HG03457 (cell line): Measurements from ENCODE around the gene TBC1D9B.
"Not testable (repeated sequence)": the region's sequence is repeated elsewhere in the genome, so short reads cannot be mapped to it uniquely, and the experiment has no call there.

Experiments used
- ATAC-seq: cut with Tn5 transposase; IDR thresholded peaks from one replicate; pipeline ENCODE4 v1.9.1; 2021; ENCODE audit warnings: moderate number of reproducible peaks; ENCODE audit not compliant: unreplicated experiment

The TBC1D9B gene

DNA sequence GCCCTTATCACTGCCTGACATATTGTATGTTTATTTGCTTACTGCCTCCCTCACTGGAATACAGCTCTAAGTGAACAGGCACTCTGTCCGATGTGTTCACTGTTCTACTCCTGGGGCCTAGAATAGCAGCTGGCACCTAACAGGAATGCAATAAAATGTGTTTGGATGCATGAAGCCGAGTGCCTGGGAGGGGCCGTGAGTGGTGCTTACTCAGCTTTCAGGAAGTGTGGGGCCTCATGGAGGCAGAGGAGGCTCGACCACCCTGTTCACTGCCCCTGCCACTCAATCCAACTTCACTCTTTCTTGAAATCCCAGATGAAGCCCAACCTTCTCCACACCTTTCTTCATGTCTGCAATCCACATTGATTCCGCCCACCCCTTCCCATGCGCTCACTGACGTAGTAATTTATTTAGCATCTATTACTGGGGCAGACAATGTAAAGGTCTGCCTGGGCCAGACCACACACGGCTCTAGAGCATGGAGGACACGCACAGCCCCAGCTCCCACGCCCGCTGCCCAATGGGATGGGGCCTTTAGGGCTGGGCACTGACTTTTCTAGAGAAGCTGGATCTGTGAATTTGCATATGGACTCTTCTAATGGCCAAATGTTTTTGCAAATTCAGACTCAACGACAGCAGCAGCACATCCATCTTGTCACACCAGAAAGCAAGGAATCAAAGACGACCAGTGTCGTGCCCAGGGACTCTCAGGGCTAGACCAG is 21.3 kb downstream of the TBC1D9B start:
- no peak for ATAC-seq

DNA sequence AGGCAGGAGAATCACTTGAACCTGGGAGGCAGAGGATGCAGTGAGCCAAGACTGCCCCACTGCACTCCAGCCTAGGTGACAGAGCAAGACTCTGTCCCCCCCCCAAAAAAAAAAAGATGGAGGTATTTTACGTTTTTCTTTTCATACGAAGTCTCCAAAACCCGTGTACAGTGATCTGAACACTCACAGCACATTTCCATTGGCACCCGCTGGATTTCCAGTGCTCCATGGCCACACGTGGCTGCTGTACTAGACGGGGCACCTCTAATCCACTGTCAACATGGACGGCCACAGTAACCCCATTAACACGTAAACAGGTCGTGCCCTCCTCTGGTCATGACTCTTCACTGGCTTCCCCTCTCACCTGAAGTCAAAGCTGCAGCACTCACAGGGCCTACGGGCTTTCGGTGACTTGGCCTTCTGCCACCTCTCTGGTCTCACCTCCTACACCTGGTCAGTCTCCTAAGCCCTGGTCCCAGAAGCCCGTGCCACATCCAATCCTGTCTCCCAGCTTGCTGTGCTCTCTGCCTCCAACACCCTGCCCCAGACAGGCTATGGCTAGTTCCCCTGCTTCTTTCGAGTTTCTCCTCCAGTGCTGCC is 22.1 kb downstream of the TBC1D9B start:
- ATAC-seq, result no peak

DNA sequence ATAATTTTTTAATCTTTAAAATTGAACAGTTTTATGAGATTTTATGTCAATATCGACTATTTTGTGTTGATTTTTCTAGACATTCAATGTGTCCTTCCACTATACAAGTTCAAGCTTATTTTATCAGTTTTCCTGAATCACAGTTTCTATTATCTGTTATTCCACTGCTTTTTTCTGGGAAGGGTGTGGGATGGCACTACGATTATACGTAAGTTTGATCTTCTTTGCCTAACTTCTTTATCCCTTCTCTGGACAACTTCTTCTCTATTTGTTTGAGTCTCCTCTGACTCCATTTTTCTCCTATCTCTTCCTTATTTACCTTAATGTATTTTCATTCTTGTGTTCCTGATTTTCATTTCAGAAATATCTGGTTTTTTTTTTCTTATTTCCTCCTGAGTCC is 24.5 kb downstream of the TBC1D9B start:
- no peak for ATAC-seq

DNA sequence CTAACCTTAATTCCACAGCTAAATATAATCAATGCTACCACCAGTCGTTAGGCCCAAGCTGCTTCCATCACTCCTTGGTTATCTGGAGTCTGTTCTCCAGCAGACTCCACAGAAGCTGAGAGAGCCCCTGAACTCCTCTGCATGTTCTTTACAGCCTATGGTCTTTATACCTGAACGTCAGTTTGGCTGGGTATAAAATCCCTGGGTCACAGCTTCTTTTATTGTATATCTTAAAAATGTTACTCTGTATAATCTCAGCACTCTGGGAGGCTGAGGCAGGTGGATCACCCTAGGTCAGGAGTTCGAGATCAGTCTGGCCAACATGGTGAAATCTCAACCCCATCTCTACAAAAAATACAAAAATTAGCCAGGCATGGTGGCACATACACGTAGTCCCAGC is 25.4 kb downstream of the TBC1D9B start:
- no peak for ATAC-seq

DNA sequence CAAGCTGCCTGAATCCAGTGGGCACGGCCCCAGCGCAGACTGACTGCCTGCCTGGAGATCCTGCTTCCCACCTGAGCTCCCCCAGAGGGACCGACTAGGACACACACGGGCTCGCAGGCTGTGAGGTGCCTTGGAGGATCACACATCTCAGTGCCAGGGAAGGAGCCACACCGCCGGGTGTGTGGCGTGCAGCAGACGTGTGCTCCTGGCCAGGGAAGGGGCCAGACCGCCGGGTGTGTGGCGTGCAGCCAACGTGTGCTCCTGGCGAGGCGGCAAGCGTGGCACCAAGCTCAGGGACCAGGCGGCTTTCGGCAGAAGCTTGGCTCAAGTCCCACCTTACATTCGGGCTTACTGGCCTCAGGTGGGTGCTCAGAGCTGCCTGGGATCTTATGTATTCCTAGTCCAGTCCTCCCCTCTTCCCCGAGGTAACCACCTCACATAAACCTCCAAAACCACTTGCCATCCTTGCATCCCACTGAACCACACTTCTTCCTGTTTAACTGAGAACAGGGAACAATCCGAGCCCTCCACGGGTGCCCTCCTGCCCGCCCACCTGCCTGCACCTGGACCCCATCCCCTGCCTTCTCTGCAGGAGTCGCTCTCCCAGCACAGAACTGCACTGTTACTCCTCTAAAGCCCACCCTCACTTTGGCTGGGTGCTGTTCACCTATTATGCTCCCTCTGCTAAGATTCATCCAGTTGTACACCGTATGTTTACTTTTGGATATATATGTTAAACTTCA is 26.7 kb downstream of the TBC1D9B start:
- ATAC-seq, result no peak

DNA sequence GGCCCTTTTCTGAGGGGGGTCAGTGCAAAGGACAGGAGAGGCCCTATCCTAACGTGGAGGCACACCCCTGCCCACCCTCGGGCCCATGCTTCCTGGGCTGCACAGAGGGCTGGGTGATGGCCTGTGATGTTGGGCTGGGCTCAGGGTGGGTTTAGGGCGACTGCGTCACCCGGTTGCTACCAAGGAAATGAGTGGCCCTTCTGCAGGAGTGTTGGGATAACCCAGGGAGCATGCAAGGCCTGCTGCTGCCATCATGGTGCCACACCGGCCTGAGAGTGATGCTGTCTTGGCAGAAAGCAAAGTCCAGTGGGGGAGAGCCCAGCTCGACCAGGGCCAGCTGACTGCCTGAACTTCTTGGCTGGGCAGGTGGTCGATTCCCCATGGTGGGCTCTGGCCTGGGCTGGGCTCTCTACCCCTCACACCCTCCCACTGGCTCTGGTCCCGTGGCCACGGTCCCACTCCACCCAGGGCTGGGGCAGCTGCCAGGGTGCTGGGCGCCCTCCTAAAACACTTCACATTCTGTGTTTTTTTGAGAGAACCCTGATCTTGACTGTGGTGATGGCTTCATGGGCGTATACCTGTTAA is 27.5 kb downstream of the TBC1D9B start:
- ATAC-seq, result no peak

DNA sequence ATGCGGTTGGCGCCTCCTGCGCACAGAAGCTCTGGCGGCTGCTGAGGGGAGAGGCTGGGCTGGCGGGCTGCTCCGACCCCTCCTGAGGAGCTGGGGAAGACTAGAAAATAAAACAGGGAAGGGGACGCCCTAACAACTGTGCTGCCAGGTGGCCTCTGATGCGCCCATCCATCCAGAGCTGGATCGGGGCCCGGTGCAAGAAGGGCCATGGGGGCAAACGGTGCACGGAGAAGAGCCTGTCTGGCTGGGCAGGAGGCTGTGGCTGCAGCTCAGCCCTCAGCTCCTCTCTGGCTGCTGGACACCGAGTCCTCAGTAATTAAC is 28.0 kb downstream of the TBC1D9B start:
- ATAC-seq, result no peak

DNA sequence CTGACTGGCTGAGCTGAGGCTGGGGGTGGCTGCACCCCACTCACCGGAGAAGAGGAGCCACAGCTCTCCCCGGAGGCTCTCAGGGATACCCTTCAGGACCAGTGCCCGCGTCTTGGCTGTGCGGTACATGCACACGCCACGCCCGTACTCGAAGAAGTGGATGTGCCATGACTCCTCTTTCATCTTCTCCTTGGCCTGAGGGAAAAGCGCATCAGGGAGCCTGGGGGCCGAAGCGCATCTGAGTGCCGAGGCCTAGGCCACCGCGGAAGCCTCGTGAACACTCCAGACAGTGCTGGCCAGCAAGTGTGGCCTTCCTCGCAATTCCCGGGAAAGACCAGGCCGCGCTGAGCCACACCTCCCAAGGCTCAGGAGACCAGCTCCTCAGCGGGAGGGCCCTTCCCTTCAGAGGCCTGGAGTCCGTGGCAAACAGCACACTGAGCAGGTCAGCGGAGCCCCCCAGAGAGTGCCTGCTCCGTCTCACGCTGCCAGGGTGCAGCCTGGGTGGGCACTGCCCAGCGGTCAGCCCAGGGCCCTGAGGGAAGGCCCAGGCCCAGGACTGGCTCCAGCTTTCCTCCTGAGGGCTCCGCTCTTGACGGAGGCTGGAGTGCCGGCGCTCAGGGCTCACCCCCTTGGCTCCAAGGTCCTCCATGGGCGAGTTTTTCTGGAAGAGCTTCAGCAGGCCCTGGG is 28.6 kb downstream of the TBC1D9B start:
- no peak for ATAC-seq

DNA sequence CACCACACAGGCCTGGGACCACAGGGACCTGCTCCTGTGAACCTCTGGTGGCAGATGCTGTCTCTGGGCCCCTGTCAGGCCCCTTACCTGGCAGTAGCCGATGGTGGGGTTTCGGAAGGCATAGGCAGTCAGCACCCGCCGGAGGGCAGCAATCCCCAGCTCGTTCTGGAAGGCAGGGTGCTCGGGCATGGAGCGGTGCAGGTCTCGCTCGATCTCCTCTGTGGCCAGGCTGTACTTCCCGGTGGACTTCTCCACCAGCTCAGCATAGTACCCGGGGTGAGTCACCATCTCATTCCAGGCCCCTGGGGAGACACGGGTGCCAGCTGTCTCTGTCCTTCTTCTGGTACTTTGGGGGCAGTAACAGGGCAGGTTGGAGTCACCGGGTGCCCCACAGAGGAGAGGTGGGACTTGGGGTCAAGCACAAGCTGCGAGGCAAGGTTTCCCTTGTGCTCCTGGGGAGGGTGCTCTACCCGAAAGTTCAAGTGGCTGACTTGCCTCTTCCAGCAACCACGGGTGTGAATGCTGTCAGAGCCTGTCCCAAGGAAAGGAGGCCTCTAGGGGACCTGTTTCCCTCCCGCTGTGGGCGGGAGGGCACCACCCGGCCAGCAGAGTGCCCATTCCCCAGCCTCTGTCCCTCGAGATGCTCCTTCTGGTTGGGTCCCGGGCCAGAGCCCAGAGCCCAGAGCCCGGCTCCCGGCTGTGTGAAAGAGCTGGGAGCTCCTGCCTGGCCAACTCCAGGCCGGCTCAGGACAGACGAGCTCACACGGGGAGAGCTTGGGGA is 29.3 kb downstream of the TBC1D9B start:
- no peak for ATAC-seq

DNA sequence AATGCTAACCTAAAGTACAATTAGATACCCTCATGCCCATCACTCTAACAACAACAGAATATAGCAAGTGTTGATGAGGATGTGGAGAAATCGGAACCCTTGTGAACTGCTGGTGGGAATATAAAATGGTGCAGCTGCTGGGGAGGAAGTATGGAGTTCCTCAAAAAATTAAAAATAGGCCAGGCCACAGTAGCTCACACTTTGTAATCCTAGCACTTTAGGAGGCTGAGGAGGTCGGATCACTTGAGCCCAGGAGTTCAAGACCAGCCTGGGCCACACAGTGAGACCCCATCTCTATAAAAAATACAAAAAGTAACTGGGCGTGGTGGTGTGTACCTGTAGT is 31.1 kb downstream of the TBC1D9B start:
- no peak for ATAC-seq

DNA sequence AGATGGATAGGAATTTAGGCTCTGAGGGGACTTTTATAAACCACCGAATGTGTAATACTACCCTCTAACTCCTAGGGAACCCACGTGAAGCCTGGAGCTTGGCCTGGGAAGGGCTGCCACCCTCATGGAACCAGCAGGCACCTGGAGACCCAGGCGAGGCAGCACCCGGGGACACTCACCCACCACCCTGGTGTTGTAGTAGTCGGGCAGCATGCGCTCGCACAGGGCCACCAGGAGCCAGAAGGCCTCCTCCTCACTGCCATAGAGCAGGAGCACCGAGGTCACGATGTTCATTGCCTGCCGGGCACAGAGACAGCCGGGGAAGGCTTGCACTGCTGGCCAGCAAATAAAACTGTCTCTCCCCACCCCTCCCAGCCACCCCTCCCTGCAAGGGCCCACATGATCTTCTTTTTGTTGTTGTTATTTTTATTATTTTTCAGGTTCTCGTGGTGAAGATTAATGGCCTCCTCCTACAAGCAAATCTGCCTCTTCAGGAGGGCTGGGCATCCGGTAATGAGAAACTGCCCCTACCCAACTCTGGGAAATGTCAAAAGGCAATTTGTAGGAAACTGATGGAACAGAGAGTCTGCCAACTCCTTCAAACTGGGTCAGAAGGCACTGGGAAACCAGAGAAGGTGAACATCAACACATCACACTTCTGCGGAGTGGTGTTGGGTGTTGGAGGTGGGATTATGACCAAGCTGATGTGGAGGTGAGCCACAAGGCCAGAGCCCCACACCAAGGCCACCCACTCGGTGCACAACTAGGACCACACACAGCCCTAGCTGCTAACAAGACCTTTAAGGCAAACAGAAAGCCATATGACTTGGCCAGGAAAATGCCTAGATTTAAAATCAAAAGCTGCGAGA is 31.7 kb downstream of the TBC1D9B start:
- no peak for ATAC-seq

DNA sequence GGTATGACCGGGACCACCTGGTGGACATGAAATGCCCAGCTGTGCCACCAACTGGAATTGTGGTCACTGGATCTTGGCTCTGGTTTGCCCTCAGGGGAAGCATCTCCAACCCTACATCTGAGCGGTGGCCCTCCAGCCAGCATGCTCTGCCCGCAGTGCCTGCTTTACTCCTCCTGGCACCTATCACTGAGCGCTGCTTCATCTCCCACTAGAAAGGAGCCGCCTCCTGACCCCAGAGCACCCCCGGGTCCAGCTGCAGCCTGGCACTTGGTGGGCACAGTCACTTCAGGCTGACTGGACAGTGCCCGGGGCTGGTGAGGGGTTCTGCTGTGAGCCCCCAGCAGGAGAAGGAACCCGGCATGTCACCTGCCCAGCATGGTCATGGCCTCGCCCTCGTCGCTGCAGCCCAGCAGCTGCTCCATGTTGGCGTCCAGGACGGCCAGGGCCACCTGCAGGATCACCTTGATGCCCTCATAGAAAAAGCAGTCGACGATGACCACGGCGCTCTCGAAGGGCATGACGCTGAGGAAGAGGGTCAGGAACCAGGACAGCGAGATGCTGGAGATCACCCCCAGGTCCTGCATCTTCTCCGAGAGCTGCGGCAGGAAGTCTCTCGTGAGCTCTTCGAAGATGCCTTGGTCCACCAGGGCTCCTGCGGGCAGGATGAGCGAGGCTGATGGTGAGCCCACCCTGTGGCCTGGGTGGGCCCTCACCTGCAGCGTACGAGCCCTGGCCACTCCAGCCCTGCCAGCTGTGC is 33.0 kb downstream of the TBC1D9B start:
- ATAC-seq, result no peak

DNA sequence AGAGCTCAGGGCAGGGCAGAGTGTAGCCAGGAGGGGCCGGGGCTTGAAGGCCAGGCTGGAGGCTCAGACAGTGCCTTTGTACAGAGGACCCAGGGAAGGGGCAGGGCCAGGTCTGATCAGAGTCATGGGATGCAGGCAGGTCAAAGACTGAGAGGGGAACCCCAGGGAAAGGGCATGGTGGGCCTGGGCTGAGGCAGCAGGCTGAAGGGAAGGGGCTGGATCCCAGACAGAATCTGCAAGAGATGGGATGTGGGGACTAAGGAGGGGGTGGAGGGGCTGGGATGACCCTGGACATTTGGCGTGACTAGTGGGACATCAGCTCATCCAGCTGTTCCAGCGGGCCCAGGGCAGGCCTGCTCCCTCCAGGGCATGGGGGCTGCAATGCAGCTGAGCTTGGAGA is 33.6 kb downstream of the TBC1D9B start:
- no peak for ATAC-seq

DNA sequence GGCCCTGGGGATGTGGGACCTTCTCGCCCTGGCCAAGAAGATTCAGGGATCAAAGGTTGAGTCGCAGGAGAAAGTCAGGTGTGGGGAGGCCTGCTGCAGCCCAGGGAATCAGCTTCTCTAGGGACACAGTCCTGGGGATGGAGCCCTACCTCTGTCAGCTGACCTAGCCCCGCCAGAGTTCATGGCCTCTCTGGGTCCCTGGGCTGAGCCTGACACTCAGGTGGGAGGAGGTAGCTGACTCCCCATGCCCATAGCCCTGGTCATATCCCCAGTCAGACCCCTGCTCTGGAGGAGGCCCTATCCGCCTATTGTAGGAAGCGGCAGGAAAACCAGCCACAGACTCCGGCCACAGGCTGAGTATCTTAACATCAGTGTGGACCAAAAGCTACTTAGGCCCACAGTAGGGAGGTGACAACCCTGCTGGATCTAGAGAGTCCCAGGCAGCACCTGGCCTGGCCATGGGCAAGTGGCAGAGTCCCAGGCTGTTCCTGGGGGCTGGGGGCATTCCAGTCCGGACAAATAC is 34.0 kb downstream of the TBC1D9B start:
- ATAC-seq, result no peak

DNA sequence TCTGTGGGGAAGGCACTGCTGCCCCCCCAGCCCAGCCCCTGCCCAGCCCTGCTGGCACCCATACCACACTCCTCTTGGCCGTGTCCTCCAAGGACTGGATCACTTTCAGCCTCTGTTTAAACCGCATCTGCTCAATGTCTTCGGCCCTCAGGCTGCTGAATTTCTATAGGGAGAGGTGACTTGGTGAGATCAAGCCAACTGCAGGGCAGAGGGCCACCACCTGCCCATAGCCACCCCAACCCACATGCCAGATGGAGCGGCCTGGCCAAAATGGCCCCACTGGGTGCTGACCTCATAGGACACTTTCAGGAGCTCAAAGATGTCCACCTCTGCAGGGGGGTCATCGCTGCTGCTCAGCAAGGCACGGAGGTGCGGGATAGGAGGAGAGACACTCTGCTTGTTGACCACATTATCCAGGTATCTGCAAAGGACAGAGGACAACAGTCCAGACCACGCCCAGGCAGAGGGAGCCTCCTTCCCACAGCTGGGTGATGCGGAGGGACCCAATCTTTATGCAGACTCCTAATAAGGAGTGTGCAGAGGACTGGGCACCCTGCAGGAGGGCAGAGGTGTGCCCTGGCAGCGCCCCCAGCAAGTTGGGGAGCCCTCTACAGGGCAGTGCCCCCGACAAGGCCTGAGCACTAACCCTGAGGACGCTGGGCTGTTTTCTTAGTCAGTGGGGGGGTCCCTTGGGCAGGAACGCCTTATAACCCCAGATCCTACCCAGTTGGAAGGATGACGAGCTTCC is 34.7 kb downstream of the TBC1D9B start:
- no peak for ATAC-seq

DNA sequence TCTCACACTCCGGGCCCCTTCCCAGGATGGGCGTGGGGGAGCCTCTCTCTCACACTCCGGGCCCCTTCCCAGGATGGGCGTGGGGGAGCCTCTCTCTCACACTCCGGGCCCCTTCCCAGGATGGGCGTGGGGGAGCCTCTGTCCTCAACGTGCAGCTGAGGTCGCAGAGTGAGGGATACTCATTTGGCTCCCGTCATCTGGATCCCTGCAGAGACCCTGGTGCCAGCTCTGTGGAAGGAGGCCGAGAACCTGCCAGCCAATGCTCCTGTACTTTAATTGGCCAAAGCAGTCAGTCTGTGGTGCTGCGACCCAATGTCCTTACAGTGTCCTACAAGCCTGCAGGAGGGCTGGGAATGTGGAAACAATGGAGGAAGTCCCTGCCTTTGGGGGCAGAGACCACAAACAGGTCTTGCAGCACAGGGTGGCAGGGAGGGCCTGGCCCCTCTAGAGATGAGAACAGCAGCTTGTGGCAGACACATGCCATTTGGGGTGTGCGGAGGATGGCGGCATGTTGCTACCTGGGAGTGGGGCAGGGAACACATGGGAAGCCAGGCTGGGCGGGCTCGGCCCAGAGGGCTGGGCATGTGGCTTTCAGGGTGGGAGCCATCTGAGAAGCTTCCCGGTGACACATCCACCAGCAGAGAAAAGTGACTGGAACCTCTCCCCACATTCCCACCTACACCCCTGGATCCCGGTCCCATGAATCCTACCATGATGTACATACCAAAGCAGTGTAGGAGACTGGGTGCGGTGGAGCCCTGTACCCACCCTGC is 35.5 kb downstream of the TBC1D9B start:
- ATAC-seq, result no peak

DNA sequence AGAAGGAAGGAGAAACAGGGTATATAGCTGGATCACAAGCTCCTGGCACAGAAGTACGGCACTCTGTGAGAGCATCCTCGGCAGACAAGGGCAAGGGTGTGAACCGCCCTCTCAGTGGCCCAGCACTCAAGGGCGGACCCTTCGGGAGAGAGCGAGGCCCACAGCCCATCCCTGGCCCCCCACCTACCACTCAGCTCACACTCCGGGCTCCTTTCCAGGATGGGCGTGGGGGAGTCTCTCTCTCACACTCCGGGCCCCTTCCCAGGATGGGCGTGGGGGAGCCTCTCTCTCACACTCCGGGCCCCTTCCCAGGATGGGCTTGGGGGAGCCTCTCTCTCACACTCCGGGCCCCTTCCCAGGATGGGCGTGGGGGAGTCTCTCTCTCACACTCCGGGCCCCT is 36.2 kb downstream of the TBC1D9B start:
- ATAC-seq, result not testable (repeated sequence)
